ENCODE results near the gene LGR5.

GRCh38 chr12:71602761-71603577 is 163.4 kb downstream of the LGR5 start:
- TF ChIP-seq CTCF (IDR thresholded peaks at IDR 0.05; ENCODE audit: low read depth, low read length) (no peak), EZH2phosphoT487 (IDR thresholded peaks at IDR 0.05; ENCODE audit: low read depth) (no peak)

All from OCI-LY3 (cell line).